Memory B cell (primary cell): ENCODE data around the gene ACACA.

ENCODE experiments used
- ATAC-seq: fragments of 150-1000 bp; cut with Tn5 transposase; 2 replicates; pipeline ENCODE4 v1.10.0; 2021; ENCODE audit warnings: low read depth, mild to moderate bottlenecking, moderate library complexity
- DNase-seq, 2 donors: peaks; one replicate each; pipeline ENCODE4 v3.0.0; 2022; ENCODE audit warnings: low spot score in 2 of 2
- H3K27ac Mint-ChIP-seq: one replicate; pipeline ENCODE4 v1.8.0; 2022; ENCODE audit warnings: mild to moderate bottlenecking, moderate library complexity, mixed read lengths
- H3K27me3 Mint-ChIP-seq: one replicate; pipeline ENCODE4 v1.8.0; 2022; ENCODE audit warnings: mixed read lengths
- H3K36me3 Mint-ChIP-seq: one replicate; pipeline ENCODE4 v1.8.0; 2022; ENCODE audit warnings: mild to moderate bottlenecking, mixed read lengths
- H3K4me1 Mint-ChIP-seq: one replicate; pipeline ENCODE4 v1.8.0; 2022; ENCODE audit warnings: mixed read lengths
- H3K4me3 Mint-ChIP-seq: one replicate; pipeline ENCODE4 v1.8.0; 2022; ENCODE audit warnings: mild to moderate bottlenecking, moderate library complexity, mixed read lengths
- H3K9me3 Mint-ChIP-seq: one replicate; pipeline ENCODE4 v1.8.0; 2022; ENCODE audit warnings: mixed read lengths

ACACA gene

GRCh38 chr17:37135576-37135975 is 271.1 kb downstream of the ACACA start:
- H3K27me3 Mint-ChIP-seq: no peaks in the 10 kb centered on the region
- H3K4me3 Mint-ChIP-seq: no peak overlapping the region
- no peaks in the 10 kb centered on the region for H3K9me3 Mint-ChIP-seq
- H3K4me1 Mint-ChIP-seq: no peaks in the 10 kb centered on the region
- no peak overlapping the region for H3K27ac Mint-ChIP-seq
- H3K36me3 Mint-ChIP-seq: peaks cover 7% of the 10 kb centered on the region
- no peak for ATAC-seq
- no peak for DNase-seq

GRCh38 chr17:37134050-37134449 is 272.6 kb downstream of the ACACA start:
- ATAC-seq (no peak), DNase-seq (no peak)
- no peaks in the 10 kb centered on the region for H3K9me3 Mint-ChIP-seq
- H3K27me3 Mint-ChIP-seq: no peaks in the 10 kb centered on the region
- H3K4me1 Mint-ChIP-seq: no peaks in the 10 kb centered on the region
- H3K36me3 Mint-ChIP-seq: peaks cover 14% of the 10 kb centered on the region
- no peak overlapping the region for H3K27ac Mint-ChIP-seq
- no peak overlapping the region for H3K4me3 Mint-ChIP-seq

- no peaks in the 10 kb centered on the region for H3K27me3 Mint-ChIP-seq
- no peak overlapping the region for H3K4me3 Mint-ChIP-seq
- DNase-seq (no peak), ATAC-seq (no peak)
- no peak overlapping the region for H3K27ac Mint-ChIP-seq
- H3K36me3 Mint-ChIP-seq: peaks cover 14% of the 10 kb centered on the region
- no peaks in the 10 kb centered on the region for H3K9me3 Mint-ChIP-seq
- H3K4me1 Mint-ChIP-seq: no peaks in the 10 kb centered on the region
Measured at GRCh38 chr17:37133136-37133535, 273.5 kb downstream of the ACACA start.

- ATAC-seq (no peak), DNase-seq (no peak)
- no peaks in the 10 kb centered on the region for H3K27me3 Mint-ChIP-seq
- H3K9me3 Mint-ChIP-seq: no peaks in the 10 kb centered on the region
- H3K27ac Mint-ChIP-seq: no peak overlapping the region
- no peak overlapping the region for H3K4me3 Mint-ChIP-seq
- peaks cover 14% of the 10 kb centered on the region for H3K36me3 Mint-ChIP-seq
- H3K4me1 Mint-ChIP-seq: no peaks in the 10 kb centered on the region
Measured at GRCh38 chr17:37131669-37132611, 274.7 kb downstream of the ACACA start.

GRCh38 chr17:37130984-37131446 is 275.6 kb downstream of the ACACA start:
- no peaks in the 10 kb centered on the region for H3K4me1 Mint-ChIP-seq
- H3K4me3 Mint-ChIP-seq: no peak overlapping the region
- H3K36me3 Mint-ChIP-seq: peaks cover 15% of the 10 kb centered on the region
- no peak overlapping the region for H3K27ac Mint-ChIP-seq
- no peaks in the 10 kb centered on the region for H3K27me3 Mint-ChIP-seq
- no peaks in the 10 kb centered on the region for H3K9me3 Mint-ChIP-seq
- ATAC-seq: no peak
- DNase-seq: no peak

- Mint-ChIP-seq H3K36me3 (peaks cover 25% of the 10 kb centered on the region), H3K4me3 (no peak overlapping the region), H3K27ac (no peak overlapping the region), H3K9me3 (no peaks in the 10 kb centered on the region), H3K27me3 (no peaks in the 10 kb centered on the region), H3K4me1 (peaks cover 4% of the 10 kb centered on the region)
- no peak for DNase-seq
- ATAC-seq: no peak
Measured at GRCh38 chr17:37124821-37125173, 281.8 kb downstream of the ACACA start.

- no peak for DNase-seq
- ATAC-seq: peak; percentile 47
- H3K9me3 Mint-ChIP-seq: no peaks in the 10 kb centered on the region
- no peak overlapping the region for H3K4me3 Mint-ChIP-seq
- peaks cover 4% of the 10 kb centered on the region for H3K4me1 Mint-ChIP-seq
- no peaks in the 10 kb centered on the region for H3K27me3 Mint-ChIP-seq
- H3K36me3 Mint-ChIP-seq: peaks cover 19% of the 10 kb centered on the region
- H3K27ac Mint-ChIP-seq: no peak overlapping the region
Measured at GRCh38 chr17:37123941-37124820, 282.5 kb downstream of the ACACA start.

- H3K4me3 Mint-ChIP-seq: no peak overlapping the region
- H3K9me3 Mint-ChIP-seq: no peaks in the 10 kb centered on the region
- peaks cover 4% of the 10 kb centered on the region for H3K4me1 Mint-ChIP-seq
- no peak overlapping the region for H3K27ac Mint-ChIP-seq
- H3K27me3 Mint-ChIP-seq: no peaks in the 10 kb centered on the region
- no peak for ATAC-seq
- peaks cover 18% of the 10 kb centered on the region for H3K36me3 Mint-ChIP-seq
- DNase-seq: no peak
Measured at GRCh38 chr17:37123386-37123785, 283.2 kb downstream of the ACACA start.

GRCh38 chr17:37121616-37122015 is 285.0 kb downstream of the ACACA start:
- no peaks in the 10 kb centered on the region for H3K27me3 Mint-ChIP-seq
- H3K36me3 Mint-ChIP-seq: peaks cover 18% of the 10 kb centered on the region
- DNase-seq (no peak), ATAC-seq (no peak)
- H3K9me3 Mint-ChIP-seq: no peaks in the 10 kb centered on the region
- H3K27ac Mint-ChIP-seq: no peak overlapping the region
- H3K4me1 Mint-ChIP-seq: peaks cover 4% of the 10 kb centered on the region
- H3K4me3 Mint-ChIP-seq: no peak overlapping the region

GRCh38 chr17:37118366-37119137 is 288.1 kb downstream of the ACACA start:
- H3K36me3 Mint-ChIP-seq: peaks cover 18% of the 10 kb centered on the region
- DNase-seq (no peak), ATAC-seq (no peak)
- no peaks in the 10 kb centered on the region for H3K9me3 Mint-ChIP-seq
- H3K4me3 Mint-ChIP-seq: no peak overlapping the region
- no peak overlapping the region for H3K27ac Mint-ChIP-seq
- no peaks in the 10 kb centered on the region for H3K4me1 Mint-ChIP-seq
- H3K27me3 Mint-ChIP-seq: no peaks in the 10 kb centered on the region

- Mint-ChIP-seq H3K4me1 (no peaks in the 10 kb centered on the region), H3K27ac (no peak overlapping the region), H3K36me3 (peaks cover 18% of the 10 kb centered on the region), H3K9me3 (no peaks in the 10 kb centered on the region), H3K27me3 (no peaks in the 10 kb centered on the region), H3K4me3 (no peak overlapping the region)
- no peak for ATAC-seq
- DNase-seq: no peak
Measured at GRCh38 chr17:37117373-37118142, 289.1 kb downstream of the ACACA start.

- Mint-ChIP-seq H3K27ac (no peak overlapping the region), H3K9me3 (no peaks in the 10 kb centered on the region)
Measured at GRCh38 chr17:37116671-37117185, 289.9 kb downstream of the ACACA start.

GRCh38 chr17:37111329-37111728 is 295.3 kb downstream of the ACACA start:
- ATAC-seq (no peak), DNase-seq (no peak)
- Mint-ChIP-seq H3K4me1 (no peaks in the 10 kb centered on the region), H3K27me3 (no peaks in the 10 kb centered on the region), H3K4me3 (no peak overlapping the region), H3K27ac (no peak overlapping the region), H3K36me3 (peaks cover 32% of the 10 kb centered on the region), H3K9me3 (no peaks in the 10 kb centered on the region)

More at GRCh38 chr17:37116671-37117185, 289.9 kb downstream of the ACACA start:
- DNase-seq (no peak), ATAC-seq (no peak)
- no peaks in the 10 kb centered on the region for H3K27me3 Mint-ChIP-seq
- H3K36me3 Mint-ChIP-seq: peaks cover 25% of the 10 kb centered on the region
- no peak overlapping the region for H3K4me3 Mint-ChIP-seq
- H3K4me1 Mint-ChIP-seq: no peaks in the 10 kb centered on the region
